ENCODE data around the gene ANKHD1. TPM values are rescaled to one million over a fixed set of nuclear protein-coding genes. Genes with fewer than 3 reads are reported as not detected.
A peak's percentile ranks its signal among the peaks of the same experiment; 100 is the strongest.
"Not testable (repeated sequence)": the region's sequence is repeated elsewhere in the genome, so short reads cannot be mapped to it uniquely, and the experiment has no call there.

ANKHD1 gene
- total RNA-seq, 1 donor from 2014 or later: 129 TPM

GRCh38 chr5:140418862-140419520 is 17.4 kb downstream of the ANKHD1 start:
- H3K27me3 Mint-ChIP-seq: no peaks in the 10 kb centered on the region
- no peak for TF ChIP-seq CTCF (conservative IDR thresholded peaks at IDR 0.05)
- peaks cover 3% of the 10 kb centered on the region for H3K9me3 Mint-ChIP-seq
- no peaks in the 10 kb centered on the region for H3K4me1 Mint-ChIP-seq (ENCODE audit: unreplicated experiment)
- no peak for DNase-seq (ENCODE audit: extremely low spot score, unreplicated experiment)
- H3K36me3 Mint-ChIP-seq: peaks cover 25% of the 10 kb centered on the region
- no peak overlapping the region for H3K27ac Mint-ChIP-seq
- H3K4me3 Mint-ChIP-seq: no peak overlapping the region

- Mint-ChIP-seq H3K27ac (peak overlapping the region; percentile 8), H3K4me3 (no peak overlapping the region)
- no peak for DNase-seq (ENCODE audit: extremely low spot score, unreplicated experiment)
These were observed 18.6 kb downstream of the ANKHD1 start for GRCh38 chr5:140420226-140420570.

GRCh38 chr5:140420665-140421361 is 19.2 kb downstream of the ANKHD1 start:
- no peaks in the 10 kb centered on the region for H3K27me3 Mint-ChIP-seq
- TF ChIP-seq CTCF (conservative IDR thresholded peaks at IDR 0.05): no peak
- H3K36me3 Mint-ChIP-seq: peaks cover 29% of the 10 kb centered on the region
- H3K9me3 Mint-ChIP-seq: peaks cover 3% of the 10 kb centered on the region
- no peak for DNase-seq (ENCODE audit: extremely low spot score, unreplicated experiment)
- no peak overlapping the region for H3K4me3 Mint-ChIP-seq
- H3K4me1 Mint-ChIP-seq (ENCODE audit: unreplicated experiment): no peaks in the 10 kb centered on the region
- no peak overlapping the region for H3K27ac Mint-ChIP-seq

More at GRCh38 chr5:140420226-140420570, 18.6 kb downstream of the ANKHD1 start:
- peaks cover 3% of the 10 kb centered on the region for H3K9me3 Mint-ChIP-seq
- no peaks in the 10 kb centered on the region for H3K4me1 Mint-ChIP-seq (ENCODE audit: unreplicated experiment)
- peaks cover 30% of the 10 kb centered on the region for H3K36me3 Mint-ChIP-seq
- H3K27me3 Mint-ChIP-seq: no peaks in the 10 kb centered on the region
- TF ChIP-seq CTCF (conservative IDR thresholded peaks at IDR 0.05): no peak

- peaks cover 25% of the 10 kb centered on the region for H3K36me3 Mint-ChIP-seq
- not testable (repeated sequence) for H3K9me3 Mint-ChIP-seq; H3K4me1 Mint-ChIP-seq (ENCODE audit: unreplicated experiment); H3K4me3 Mint-ChIP-seq; DNase-seq (ENCODE audit: extremely low spot score, unreplicated experiment); H3K27ac Mint-ChIP-seq; H3K27me3 Mint-ChIP-seq
These were observed 19.7 kb downstream of the ANKHD1 start for GRCh38 chr5:140421375-140421774.

- Mint-ChIP-seq H3K36me3 (peaks cover 25% of the 10 kb centered on the region), H3K27me3 (no peaks in the 10 kb centered on the region), H3K4me1 (ENCODE audit: unreplicated experiment) (no peaks in the 10 kb centered on the region)
These were observed 22.0 kb downstream of the ANKHD1 start for GRCh38 chr5:140423609-140424008.

More at GRCh38 chr5:140423609-140424008, 22.0 kb downstream of the ANKHD1 start:
- H3K4me3 Mint-ChIP-seq: no peak overlapping the region
- DNase-seq (ENCODE audit: extremely low spot score, unreplicated experiment): no peak
- peaks cover 3% of the 10 kb centered on the region for H3K9me3 Mint-ChIP-seq
- TF ChIP-seq CTCF (conservative IDR thresholded peaks at IDR 0.05): no peak
- H3K27ac Mint-ChIP-seq: no peak overlapping the region

Measured in type B pancreatic cell (in vitro differentiated cells).